ENCODE measurements around the gene PPP2R5C. TPM values are rescaled to one million over a fixed set of nuclear protein-coding genes. Genes with fewer than 3 reads are reported as not detected.
"Not testable (repeated sequence)": the region's sequence is repeated elsewhere in the genome, so short reads cannot be mapped to it uniquely, and the experiment has no call there.

Gene PPP2R5C
- total RNA-seq, 3 donors from 2014 or later, result 160 to 180 (median 173) TPM

DNA sequence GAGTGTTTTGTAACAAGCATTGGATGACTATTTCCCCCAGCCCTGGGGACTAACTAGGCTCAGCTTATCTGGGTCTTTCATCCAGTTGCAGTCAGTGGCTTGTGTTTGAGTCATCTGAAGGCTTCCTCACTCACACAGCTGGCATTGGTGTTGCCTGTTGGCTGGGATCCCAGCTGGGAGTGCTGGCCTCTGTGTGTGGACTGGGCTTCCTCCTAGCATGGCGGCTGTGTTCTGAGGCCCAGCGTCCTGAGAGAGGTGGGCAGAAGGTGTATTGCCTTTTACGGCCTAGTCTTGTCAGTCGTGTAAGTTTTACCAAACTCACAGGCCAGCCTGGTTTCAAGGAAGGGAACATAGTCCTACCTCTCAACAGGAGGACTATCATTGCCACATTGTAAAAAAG lies 28.3 kb upstream of the PPP2R5C start:
- peaks cover 62% of the 10 kb centered on the region for H3K4me1 Mint-ChIP-seq (ENCODE audit: low read depth)
- peaks cover 4% of the 10 kb centered on the region for H3K9me3 Mint-ChIP-seq
- H3K27me3 Mint-ChIP-seq (ENCODE audit: low read depth), result no peaks in the 10 kb centered on the region
- H3K4me3 Mint-ChIP-seq, result no peak overlapping the region
- ATAC-seq (no peak), DNase-seq (no peak)
- peaks cover 2% of the 10 kb centered on the region for H3K36me3 Mint-ChIP-seq (ENCODE audit: insufficient read depth)

DNA sequence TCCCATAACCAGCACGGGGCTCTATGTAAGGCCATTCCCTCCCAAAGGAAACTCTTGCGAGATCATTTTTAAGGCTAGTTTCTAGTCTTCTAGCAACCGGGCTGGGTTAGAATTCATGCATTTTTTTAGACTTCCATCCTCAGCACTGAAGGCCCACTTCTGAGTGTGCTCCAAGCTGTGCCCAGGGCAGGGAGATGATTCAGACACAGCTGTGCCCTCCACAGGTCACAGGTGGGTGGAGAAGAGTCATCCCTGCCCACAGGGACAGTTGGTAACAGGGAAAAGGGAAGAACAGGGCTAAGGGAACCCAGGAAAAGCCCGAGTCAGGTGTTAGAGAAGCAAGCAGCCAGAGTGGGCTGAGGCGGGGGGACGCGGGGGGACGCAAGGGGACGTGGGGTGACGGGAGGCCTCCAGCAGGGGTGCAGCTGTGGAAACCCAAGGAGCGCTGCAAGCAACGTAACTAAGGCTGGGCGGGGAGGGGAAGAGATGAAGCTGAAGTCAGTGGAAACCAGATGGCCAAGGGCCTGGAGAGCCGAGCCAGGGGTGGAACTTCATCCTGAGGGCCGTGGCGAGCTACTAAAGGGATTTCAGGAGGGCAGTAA lies 27.2 kb upstream of the PPP2R5C start:
- Mint-ChIP-seq H3K4me1 (ENCODE audit: low read depth) (peaks cover 55% of the 10 kb centered on the region), H3K27me3 (ENCODE audit: low read depth) (no peaks in the 10 kb centered on the region), H3K4me3 (no peak overlapping the region), H3K9me3 (peaks cover 4% of the 10 kb centered on the region), H3K36me3 (ENCODE audit: insufficient read depth) (peaks cover 2% of the 10 kb centered on the region)
- no peak for ATAC-seq
- DNase-seq, result no peak

DNA sequence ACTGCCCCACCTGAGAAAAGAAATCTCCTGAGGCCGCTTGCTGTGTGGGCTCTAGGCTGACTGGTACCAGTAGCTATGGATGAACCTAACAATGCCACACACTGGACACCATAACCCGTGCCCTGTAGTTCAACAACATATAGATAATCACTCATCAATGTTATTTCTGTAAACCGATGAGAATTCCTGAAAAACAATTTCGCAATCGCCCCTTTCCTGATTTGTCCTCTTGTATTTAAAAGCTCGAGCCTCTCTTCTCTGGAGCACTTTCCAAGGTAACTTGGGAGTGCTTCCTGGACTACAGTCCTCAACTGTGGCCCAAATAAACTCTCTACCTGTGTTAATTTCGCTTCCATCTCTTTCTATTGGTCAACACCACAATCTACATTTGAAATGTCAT lies 26.1 kb upstream of the PPP2R5C start:
- no peak for ATAC-seq

DNA sequence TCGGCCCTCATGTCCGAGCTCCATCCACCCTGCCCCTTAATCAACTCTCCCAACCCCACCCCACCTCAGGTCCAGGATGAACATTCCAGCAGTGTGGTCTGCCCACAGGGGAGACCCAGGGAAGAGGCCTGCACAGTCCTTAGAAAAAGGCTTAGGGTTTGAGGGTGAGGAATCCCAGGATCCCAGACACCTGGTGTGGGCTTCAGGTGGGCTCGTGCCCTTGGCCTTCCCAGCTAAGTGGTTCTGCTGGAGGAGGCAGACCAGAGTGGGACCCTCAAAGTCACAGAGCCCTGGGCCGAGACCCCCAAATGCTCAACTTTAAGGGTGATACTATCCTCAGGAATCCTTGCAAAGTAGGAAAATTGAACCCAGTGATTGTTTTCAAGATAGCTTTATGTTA lies 25.4 kb upstream of the PPP2R5C start:
- ATAC-seq (no peak), DNase-seq (no peak)
- Mint-ChIP-seq H3K27me3 (ENCODE audit: low read depth) (no peaks in the 10 kb centered on the region), H3K36me3 (ENCODE audit: insufficient read depth) (peaks cover 2% of the 10 kb centered on the region), H3K4me3 (no peak overlapping the region), H3K9me3 (peaks cover 11% of the 10 kb centered on the region), H3K4me1 (ENCODE audit: low read depth) (peaks cover 41% of the 10 kb centered on the region)

More for the DNA sequence above, 26.1 kb upstream of the PPP2R5C start:
- DNase-seq, result no peak
- Mint-ChIP-seq H3K36me3 (ENCODE audit: insufficient read depth) (peaks cover 2% of the 10 kb centered on the region), H3K4me3 (no peak overlapping the region), H3K27me3 (ENCODE audit: low read depth) (no peaks in the 10 kb centered on the region), H3K9me3 (peaks cover 10% of the 10 kb centered on the region), H3K4me1 (ENCODE audit: low read depth) (peaks cover 47% of the 10 kb centered on the region)

DNA sequence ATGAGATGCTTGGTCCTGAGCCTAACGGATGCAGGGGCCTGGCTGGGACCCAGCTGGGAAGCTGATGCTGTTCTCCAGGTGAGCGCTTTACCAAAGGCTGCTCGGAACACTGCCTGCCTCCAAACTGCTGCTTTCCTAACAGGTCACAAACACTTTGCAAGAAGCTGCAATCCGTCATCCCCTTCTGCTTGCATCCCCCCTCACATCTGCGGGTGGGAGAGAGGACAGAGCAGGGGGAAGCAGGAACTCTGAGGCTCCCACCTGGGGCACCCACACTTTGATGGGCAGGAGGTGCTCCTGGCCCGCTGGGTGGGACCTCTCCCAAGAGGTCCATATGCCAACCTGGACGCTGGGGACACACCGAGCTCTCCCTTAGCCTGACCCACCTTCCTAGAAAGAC lies 24.9 kb upstream of the PPP2R5C start:
- no peak for DNase-seq
- Mint-ChIP-seq H3K4me1 (ENCODE audit: low read depth) (peaks cover 36% of the 10 kb centered on the region), H3K9me3 (peaks cover 14% of the 10 kb centered on the region), H3K4me3 (no peak overlapping the region), H3K36me3 (ENCODE audit: insufficient read depth) (peaks cover 2% of the 10 kb centered on the region), H3K27me3 (ENCODE audit: low read depth) (no peaks in the 10 kb centered on the region)
- no peak for ATAC-seq

DNA sequence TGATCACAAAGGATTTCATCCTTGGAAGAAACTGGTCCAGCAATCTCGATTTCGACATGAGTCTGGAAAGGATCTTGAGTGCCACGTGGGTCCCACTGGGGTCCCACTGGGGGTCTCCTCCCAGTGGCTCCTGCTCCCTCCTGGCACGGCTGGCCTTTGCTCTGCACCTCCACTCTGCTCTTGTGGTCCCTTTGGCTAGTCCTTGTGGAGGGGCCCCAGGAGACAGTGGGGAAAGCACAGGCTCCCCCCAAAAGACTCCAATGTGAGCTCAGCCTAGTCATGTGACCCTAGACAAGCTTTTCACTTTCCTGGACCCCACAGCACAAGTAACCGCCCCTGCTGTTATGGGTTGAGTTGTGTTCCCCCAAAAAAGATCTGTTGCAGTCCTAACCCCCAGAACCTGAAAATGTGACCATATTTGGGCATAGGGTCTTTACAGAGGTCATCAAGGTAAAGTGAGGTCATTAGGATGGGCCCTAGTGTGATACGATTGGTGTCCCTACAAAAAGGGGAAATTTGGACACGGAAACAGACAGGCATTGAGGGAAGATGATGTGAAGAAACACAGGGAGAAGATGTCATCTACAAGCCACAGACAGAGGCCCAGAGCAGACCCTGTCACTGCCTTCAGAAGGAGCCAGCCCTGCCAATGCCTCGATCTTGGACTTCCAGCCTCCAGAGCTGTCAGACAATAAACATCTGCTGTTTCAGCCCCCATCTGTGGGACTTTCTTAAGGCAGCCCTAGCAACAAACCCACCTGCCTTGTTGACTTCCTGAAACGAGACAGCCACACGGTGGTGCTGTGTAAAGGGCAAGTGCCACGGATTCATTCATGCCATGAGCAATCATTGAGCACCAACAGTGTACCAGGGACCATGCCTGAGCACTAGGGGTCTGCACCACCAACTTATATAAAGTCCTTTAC lies 23.8 kb upstream of the PPP2R5C start:
- peaks cover 17% of the 10 kb centered on the region for H3K9me3 Mint-ChIP-seq
- H3K4me1 Mint-ChIP-seq (ENCODE audit: low read depth), result peaks cover 26% of the 10 kb centered on the region
- DNase-seq (no peak), ATAC-seq (peak; percentile 51 to 52)
- H3K36me3 Mint-ChIP-seq (ENCODE audit: insufficient read depth), result peaks cover 2% of the 10 kb centered on the region
- no peaks in the 10 kb centered on the region for H3K27me3 Mint-ChIP-seq (ENCODE audit: low read depth)
- no peak overlapping the region for H3K4me3 Mint-ChIP-seq

DNA sequence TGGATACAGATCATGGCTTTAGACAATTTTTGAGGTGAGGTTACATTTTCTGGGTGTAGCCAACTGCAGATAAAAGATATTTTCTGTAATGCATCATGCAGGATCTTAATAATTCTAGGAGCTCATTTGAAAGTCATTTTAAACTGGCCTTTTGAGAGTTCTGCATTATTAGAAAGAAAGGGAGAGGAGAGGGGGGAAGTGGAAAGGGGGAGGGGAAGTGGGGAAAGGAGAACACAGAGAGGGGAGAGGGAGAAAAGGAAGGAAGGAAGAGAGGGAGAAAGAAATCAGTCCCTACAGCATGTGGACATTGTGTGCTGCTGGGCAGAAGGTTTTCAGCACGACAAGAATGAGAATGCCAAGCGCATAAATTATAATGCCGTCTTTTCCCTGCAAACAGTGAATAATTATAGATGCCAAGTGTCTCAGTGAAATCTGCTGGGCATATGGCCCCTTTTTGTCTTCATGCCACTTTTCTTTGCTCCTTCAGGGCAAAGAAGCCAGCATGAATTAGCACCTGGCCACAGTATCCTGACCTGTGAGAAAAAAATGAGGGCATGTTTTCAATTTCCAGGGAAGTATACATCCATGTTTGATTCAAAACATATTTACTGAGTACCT lies 22.7 kb upstream of the PPP2R5C start:
- Mint-ChIP-seq H3K4me1 (ENCODE audit: low read depth) (peaks cover 15% of the 10 kb centered on the region), H3K27me3 (ENCODE audit: low read depth) (no peaks in the 10 kb centered on the region), H3K36me3 (ENCODE audit: insufficient read depth) (no peaks in the 10 kb centered on the region), H3K4me3 (no peak overlapping the region), H3K9me3 (peaks cover 17% of the 10 kb centered on the region)
- DNase-seq, result no peak
- no peak for ATAC-seq

DNA sequence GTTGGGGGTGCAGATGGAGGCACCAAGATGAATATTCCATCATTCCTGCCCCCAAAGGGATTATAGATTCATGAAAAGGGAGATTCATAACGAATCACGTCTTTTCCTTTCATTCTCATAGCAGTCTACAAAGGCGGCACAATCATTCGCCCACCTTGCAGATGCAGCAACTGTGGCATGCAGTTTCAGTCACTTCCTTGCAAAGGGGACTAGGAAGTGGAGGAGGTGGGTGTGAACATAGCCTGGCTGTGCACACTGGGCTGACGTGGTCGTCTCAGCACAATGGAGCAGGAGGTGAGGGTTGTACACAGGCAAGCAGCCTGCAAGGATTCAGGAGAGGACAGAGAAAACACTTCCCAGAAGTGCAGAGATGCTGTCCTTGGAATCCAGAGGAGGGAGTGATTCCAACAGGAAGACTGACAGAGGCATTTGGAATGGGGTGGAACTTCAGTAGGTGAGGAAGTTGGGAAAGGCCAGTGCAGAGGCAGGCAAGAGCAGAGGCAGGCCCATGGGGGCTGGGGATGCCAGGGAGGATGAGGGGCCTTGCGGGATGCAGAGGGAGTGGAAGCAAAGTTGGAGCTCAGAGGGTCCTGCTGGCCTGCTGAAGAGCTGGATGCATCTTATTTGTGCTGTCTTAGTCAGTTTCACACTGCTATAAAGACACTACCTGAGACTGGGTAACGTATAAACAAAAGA lies 21.9 kb upstream of the PPP2R5C start:
- peaks cover 11% of the 10 kb centered on the region for H3K4me1 Mint-ChIP-seq (ENCODE audit: low read depth)
- H3K4me3 Mint-ChIP-seq, result no peak overlapping the region
- ATAC-seq (no peak), DNase-seq (no peak)
- peaks cover 17% of the 10 kb centered on the region for H3K9me3 Mint-ChIP-seq
- H3K36me3 Mint-ChIP-seq (ENCODE audit: insufficient read depth), result no peaks in the 10 kb centered on the region
- no peaks in the 10 kb centered on the region for H3K27me3 Mint-ChIP-seq (ENCODE audit: low read depth)

DNA sequence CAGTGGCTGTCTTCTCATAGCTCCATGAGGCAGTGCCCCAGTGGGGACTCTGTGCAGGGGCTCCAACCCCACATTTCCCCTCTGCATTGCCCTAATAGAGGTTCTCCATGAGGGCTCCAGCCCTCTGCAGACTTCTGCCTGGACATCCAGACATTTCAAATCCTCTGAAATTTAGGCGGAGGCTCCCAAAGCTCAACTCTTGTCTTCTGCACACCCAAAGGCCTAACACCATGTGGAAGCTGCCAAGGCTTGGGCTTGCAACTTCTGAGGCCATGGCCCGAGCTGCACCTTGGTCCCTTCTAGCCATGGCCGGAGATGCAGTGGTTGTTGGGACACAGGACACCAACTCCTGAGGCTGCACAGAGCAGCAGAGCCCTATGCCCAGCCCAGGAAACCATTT lies 20.5 kb upstream of the PPP2R5C start:
- no peak for ATAC-seq

DNA sequence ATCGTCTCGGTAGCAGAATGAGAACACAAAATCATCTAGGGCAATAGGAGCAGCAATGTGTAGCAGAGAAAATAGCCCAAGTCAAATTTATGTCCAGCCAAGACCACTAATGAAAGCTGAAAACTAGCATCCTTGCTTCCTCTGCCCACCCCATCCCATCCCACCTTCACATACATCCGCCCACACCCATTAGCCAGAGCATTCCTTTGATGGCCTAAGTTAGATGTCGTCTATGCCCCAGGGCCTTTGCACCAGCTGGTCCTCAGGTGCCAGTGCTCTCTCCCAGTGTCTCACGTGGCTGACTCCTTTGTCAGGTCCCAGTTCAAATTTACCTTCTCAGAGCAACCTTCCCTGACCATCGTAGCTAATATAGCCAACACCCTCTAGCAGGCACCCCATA lies 17.8 kb upstream of the PPP2R5C start:
- H3K4me3 Mint-ChIP-seq, result no peak overlapping the region
- no peak for ATAC-seq
- no peaks in the 10 kb centered on the region for H3K36me3 Mint-ChIP-seq (ENCODE audit: insufficient read depth)
- DNase-seq, result no peak
- H3K9me3 Mint-ChIP-seq, result peaks cover 17% of the 10 kb centered on the region
- peaks cover 3% of the 10 kb centered on the region for H3K4me1 Mint-ChIP-seq (ENCODE audit: low read depth)
- H3K27me3 Mint-ChIP-seq (ENCODE audit: low read depth), result no peaks in the 10 kb centered on the region

More for the DNA sequence above, 20.5 kb upstream of the PPP2R5C start:
- DNase-seq, result no peak
- Mint-ChIP-seq H3K36me3 (ENCODE audit: insufficient read depth) (no peaks in the 10 kb centered on the region), H3K27me3 (ENCODE audit: low read depth) (no peaks in the 10 kb centered on the region), H3K4me1 (ENCODE audit: low read depth) (peaks cover 11% of the 10 kb centered on the region), H3K4me3 (no peak overlapping the region), H3K9me3 (peaks cover 17% of the 10 kb centered on the region)

DNA sequence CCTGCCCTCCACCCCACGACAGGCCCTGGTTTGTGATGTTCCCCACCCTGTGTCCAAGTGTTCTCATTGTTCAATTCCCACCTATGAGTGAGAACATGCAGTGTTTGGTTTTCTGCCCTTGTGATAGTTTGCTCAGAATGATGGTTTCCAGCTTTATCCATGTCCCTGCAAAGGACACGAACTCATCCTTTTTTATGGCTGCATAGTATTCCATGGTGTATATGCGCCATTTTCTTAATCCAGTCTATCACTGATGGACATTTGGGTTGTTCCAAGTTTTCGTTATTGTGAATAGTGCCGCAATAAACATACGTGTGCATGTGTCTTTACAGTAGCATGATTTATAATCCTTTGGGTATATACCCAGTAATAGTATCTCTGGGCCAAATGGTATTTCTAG lies 17.1 kb upstream of the PPP2R5C start:
- ATAC-seq; H3K4me1 Mint-ChIP-seq (ENCODE audit: low read depth); H3K27me3 Mint-ChIP-seq (ENCODE audit: low read depth); H3K36me3 Mint-ChIP-seq (ENCODE audit: insufficient read depth); H3K4me3 Mint-ChIP-seq; DNase-seq: not testable (repeated sequence)
- H3K9me3 Mint-ChIP-seq, result peaks cover 17% of the 10 kb centered on the region

DNA sequence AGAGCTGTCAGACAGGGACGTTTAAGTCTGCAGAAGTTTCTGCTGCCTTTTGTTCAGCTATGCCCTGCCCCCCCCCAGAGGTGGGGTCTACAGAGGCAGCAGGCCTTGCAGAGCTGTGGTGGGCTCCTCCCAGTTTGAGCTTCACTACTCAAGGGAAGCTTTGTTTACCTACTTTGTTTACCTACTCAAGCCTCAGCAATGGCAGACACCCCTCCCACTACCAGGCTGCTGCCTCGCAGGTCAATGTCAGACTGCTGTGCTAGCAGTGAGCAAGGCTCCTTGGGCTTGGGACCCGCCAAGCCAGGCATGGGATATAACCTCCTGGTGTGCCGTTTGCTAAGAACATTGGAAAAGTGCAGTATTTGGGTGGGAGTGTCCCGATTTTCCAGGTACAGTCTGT lies 11.8 kb upstream of the PPP2R5C start:
- H3K27me3 Mint-ChIP-seq (ENCODE audit: low read depth); H3K4me3 Mint-ChIP-seq; H3K36me3 Mint-ChIP-seq (ENCODE audit: insufficient read depth); H3K9me3 Mint-ChIP-seq; DNase-seq; H3K4me1 Mint-ChIP-seq (ENCODE audit: low read depth); ATAC-seq: not testable (repeated sequence)

DNA sequence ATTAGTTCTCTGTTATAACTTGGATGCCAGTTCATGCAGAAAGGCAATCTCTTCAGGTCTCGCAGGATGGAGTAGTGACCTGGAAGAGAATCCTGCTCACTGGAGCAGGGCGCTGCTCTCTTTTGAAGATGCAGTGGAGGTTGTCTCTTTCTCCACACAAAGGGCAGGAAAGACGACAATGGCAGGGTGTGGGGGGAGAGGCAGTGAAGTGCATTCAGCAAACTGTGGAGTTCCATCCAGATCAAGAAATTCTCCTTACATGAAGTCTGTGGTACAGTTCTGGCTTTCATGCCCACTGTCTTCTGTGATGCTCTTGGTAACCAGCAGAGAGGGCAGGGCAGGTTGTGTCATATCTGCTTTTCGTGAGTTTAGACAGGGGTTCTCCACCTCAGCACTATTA lies 6.6 kb upstream of the PPP2R5C start:
- no peaks in the 10 kb centered on the region for H3K36me3 Mint-ChIP-seq (ENCODE audit: insufficient read depth)
- ATAC-seq, result no peak
- no peak for DNase-seq
- peaks cover 12% of the 10 kb centered on the region for H3K4me1 Mint-ChIP-seq (ENCODE audit: low read depth)
- H3K4me3 Mint-ChIP-seq, result no peak overlapping the region
- H3K9me3 Mint-ChIP-seq, result peaks cover 6% of the 10 kb centered on the region
- peaks cover 13% of the 10 kb centered on the region for H3K27me3 Mint-ChIP-seq (ENCODE audit: low read depth)

DNA sequence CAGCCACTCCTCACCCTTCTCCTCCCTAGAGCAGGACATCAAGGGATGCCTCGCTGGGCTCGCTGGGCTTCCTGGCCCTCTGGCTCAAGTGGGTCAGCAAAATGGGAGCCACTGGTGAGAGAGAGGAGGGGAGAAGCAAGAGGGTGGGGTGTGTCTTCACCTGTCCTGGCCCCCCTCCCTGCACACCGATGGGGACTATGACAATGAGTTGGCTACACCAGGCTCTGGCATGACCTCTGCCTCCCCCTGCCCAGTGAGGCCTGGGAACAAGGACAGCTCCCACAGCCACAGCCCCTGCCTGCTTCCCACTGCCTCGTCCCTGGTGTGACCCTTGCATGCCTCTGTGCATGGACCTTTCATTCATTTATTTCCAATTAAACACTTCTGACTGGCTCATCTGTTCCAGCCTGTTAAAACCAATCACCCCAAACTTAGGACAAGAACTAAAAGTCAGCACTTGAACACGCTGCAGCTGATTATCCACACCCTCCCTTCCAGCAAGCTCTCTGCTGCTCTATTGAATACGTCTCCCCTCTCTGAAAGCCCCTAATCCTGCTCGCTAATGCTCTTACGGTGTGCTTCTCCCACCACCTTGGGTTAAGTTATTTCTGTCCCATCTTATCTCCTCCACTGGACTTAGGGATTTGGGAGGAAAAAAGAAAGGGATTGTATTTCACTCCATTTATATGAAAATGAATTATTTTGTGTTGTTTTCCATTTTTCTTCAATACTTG lies 5.8 kb upstream of the PPP2R5C start:
- Mint-ChIP-seq H3K4me1 (ENCODE audit: low read depth) (peaks cover 16% of the 10 kb centered on the region), H3K9me3 (peaks cover 6% of the 10 kb centered on the region), H3K27me3 (ENCODE audit: low read depth) (peaks cover 10% of the 10 kb centered on the region), H3K36me3 (ENCODE audit: insufficient read depth) (no peaks in the 10 kb centered on the region), H3K4me3 (no peak overlapping the region)
- DNase-seq (no peak), ATAC-seq (no peak)
